GM18499 (cell line): ENCODE measurements around the gene UBQLNL.
A peak's percentile ranks its signal among the peaks of the same experiment; 100 is the strongest.

ENCODE experiments used
- ATAC-seq: cut with Tn5 transposase; IDR thresholded peaks from one replicate; pipeline ENCODE4 v1.9.1; 2021; ENCODE audit warnings: moderate number of reproducible peaks; ENCODE audit not compliant: insufficient read depth, unreplicated experiment

Gene UBQLNL

GRCh38 chr11:5516599-5516998 is at the start of gene UBQLNL:
Gene UBQLNL, minus strand, starts transcription at chr11:5516699. Its CDS starts 258 bp downstream, at chr11:5516441.
- ATAC-seq, result no peak

GRCh38 chr11:5564259-5565019 is 47.9 kb upstream of the UBQLNL start:
- ATAC-seq, result no peak

GRCh38 chr11:5557751-5558150 is 41.3 kb upstream of the UBQLNL start:
- ATAC-seq, result no peak

- no peak for ATAC-seq
Measured at GRCh38 chr11:5556596-5557188, 40.2 kb upstream of the UBQLNL start.

GRCh38 chr11:5553343-5553742 is 36.8 kb upstream of the UBQLNL start:
- no peak for ATAC-seq

GRCh38 chr11:5550440-5551095 is 34.1 kb upstream of the UBQLNL start:
- peak; percentile 87 for ATAC-seq

- no peak for ATAC-seq
Measured at GRCh38 chr11:5548440-5548839, 31.9 kb upstream of the UBQLNL start, which contains the start of gene OR52H1. Gene OR52H1, minus strand, starts transcription at chr11:5548540. Its CDS starts 3,035 bp downstream, at chr11:5545505.

- no peak for ATAC-seq
Measured at GRCh38 chr11:5547982-5548381, 31.5 kb upstream of the UBQLNL start.

GRCh38 chr11:5546457-5546856 is 30.0 kb upstream of the UBQLNL start:
- no peak for ATAC-seq

- ATAC-seq, result no peak
Measured at GRCh38 chr11:5541427-5541826, 24.9 kb upstream of the UBQLNL start.

GRCh38 chr11:5536482-5536881 is 20.0 kb upstream of the UBQLNL start:
- no peak for ATAC-seq

- no peak for ATAC-seq
Measured at GRCh38 chr11:5534046-5534445, 17.5 kb upstream of the UBQLNL start.

- ATAC-seq, result no peak
Measured at GRCh38 chr11:5531053-5531831, 14.7 kb upstream of the UBQLNL start.

- no peak for ATAC-seq
Measured at GRCh38 chr11:5528495-5528894, 12.0 kb upstream of the UBQLNL start.

- no peak for ATAC-seq
Measured at GRCh38 chr11:5527716-5528115, 11.2 kb upstream of the UBQLNL start.

- ATAC-seq, result no peak
Measured at GRCh38 chr11:5524756-5525155, 8.3 kb upstream of the UBQLNL start.

GRCh38 chr11:5522308-5522707 is 5.8 kb upstream of the UBQLNL start:
- no peak for ATAC-seq

- no peak for ATAC-seq
Measured at GRCh38 chr11:5521540-5521939, 5.0 kb upstream of the UBQLNL start.

- no peak for ATAC-seq
Measured at GRCh38 chr11:5514841-5515240, 1.7 kb downstream of the UBQLNL start.

GRCh38 chr11:5509803-5510202 is 6.7 kb downstream of the UBQLNL start, which contains the start of gene UBQLN3:
Gene UBQLN3, minus strand, starts transcription at chr11:5509957. Its CDS starts 399 bp downstream, at chr11:5509558.
- no peak for ATAC-seq
